GM12878 (cell line): ENCODE data around the gene UXS1. TPM values are rescaled to one million over a fixed set of nuclear protein-coding genes. Genes with fewer than 3 reads are reported as not detected.
A peak's percentile ranks its signal among the peaks of the same experiment; 100 is the strongest.

ENCODE experiments used
- ATAC-seq: fragments of 200-7000 bp; cut with Tn5 transposase; 3 replicates; pipeline ENCODE4 v1.9.1; 2020; ENCODE audit warnings: mild to moderate bottlenecking, moderate library complexity
- BruUV-seq: library from RNA; stranded (reverse); fragments of 400-500 nt; replicated peaks from 2 replicates; lab custom pipeline; 2021; lab: Mats Ljungman, UMichigan
- CTCF ChIA-PET: fragments of 300-600 bp; sonication (Branson Sonifier 250); formaldehyde crosslinking; extraction: SDS; loops from one replicate; lab custom pipeline; 2021; ENCODE audit warnings: inconsistent platforms; lab: Yijun Ruan, JAX
- POLR2A ChIA-PET: fragments of 350-600 bp; formaldehyde crosslinking; extraction: SDS; loops from one replicate; lab custom pipeline; 2021; ENCODE audit warnings: inconsistent platforms; lab: Charles Lee
- RAD21 ChIA-PET: fragments of 300-600 bp; sonication (Branson Sonifier 250); formaldehyde crosslinking; loops from one replicate; lab custom pipeline; 2023; ENCODE audit warnings: antibody characterized with exemption; ENCODE audit not compliant: unreplicated experiment; lab: Charles Lee
- SMC1A ChIA-PET: fragments of 300-600 bp; sonication (Branson Sonifier 250); formaldehyde crosslinking; loops from one replicate; lab custom pipeline; 2023; ENCODE audit not compliant: unreplicated experiment, uncharacterized antibody; lab: Charles Lee
- DNase-seq: peaks from one replicate; pipeline ENCODE4 v3.0.0-alpha.2; 2011; ENCODE audit warnings: low read depth, low spot score
- FAIRE-seq: peaks from 3 replicates; lab custom pipeline; 2011; peaks lifted over from hg19 to GRCh38; lab: Jason Lieb, UNC
- H2AFZ ChIP-seq: 2 replicates; pipeline ENCODE4 v1.6.0; 2011; ENCODE audit warnings: low read depth, low read length, control low read depth; ENCODE audit not compliant: control insufficient read depth
- H3K27ac ChIP-seq: 2 replicates; pipeline ENCODE4 v1.5.1; 2011; ENCODE audit warnings: control low read depth; ENCODE audit not compliant: control insufficient read depth, insufficient read depth
- H3K27me3 ChIP-seq, 2 experiments: replicated peaks in 1 of 2; 2 replicates each; pipeline versions ENCODE4 v1.6.0 to v1.6.1; 2011; ENCODE audit warnings: low read length in 1 of 2; ENCODE audit not compliant: control insufficient read depth in 2 of 2, insufficient read depth in 2 of 2
- H3K36me3 ChIP-seq, 2 experiments: 2 replicates each; pipeline ENCODE4 v1.5.1; 2011; ENCODE audit warnings: low read length in 1 of 2; ENCODE audit not compliant: control insufficient read depth in 2 of 2, insufficient read depth in 2 of 2
- H3K4me1 ChIP-seq: 2 replicates; pipeline ENCODE4 v1.6.1; 2011; ENCODE audit warnings: mild to moderate bottlenecking, low read length, moderate library complexity, mixed read lengths; ENCODE audit not compliant: control insufficient read depth, insufficient read depth
- H3K4me2 ChIP-seq: 2 replicates; pipeline ENCODE4 v1.6.0; 2011; ENCODE audit warnings: control low read depth; ENCODE audit not compliant: control insufficient read depth, insufficient read depth
- H3K4me3 ChIP-seq: fragments of 200-600 bp; sonication (generic); 2 replicates; pipeline ENCODE4 v1.5.1; 2016
- H3K79me2 ChIP-seq: 2 replicates; pipeline ENCODE4 v1.6.0; 2011; ENCODE audit warnings: low read length; ENCODE audit not compliant: control insufficient read depth, insufficient read depth
- H3K9ac ChIP-seq: 2 replicates; pipeline ENCODE4 v1.8.0; 2011; ENCODE audit warnings: low read length, control low read depth, mixed read lengths; ENCODE audit not compliant: control insufficient read depth, insufficient read depth
- H3K9me3 ChIP-seq: replicated peaks from 3 replicates; pipeline ENCODE4 v1.5.1; 2011; ENCODE audit warnings: mild to moderate bottlenecking, low read length; ENCODE audit not compliant: control insufficient read depth, insufficient read depth
- H4K20me1 ChIP-seq: 2 replicates; pipeline ENCODE4 v1.6.0; 2011; ENCODE audit not compliant: control insufficient read depth, insufficient read depth
- CBFB ChIP-seq: IDR thresholded peaks from 2 replicates; pipeline ENCODE4 v1.6.1; 2016; ENCODE audit warnings: antibody characterized with exemption, low read depth
- DPF2 ChIP-seq: fragments of 450-650 bp; IDR thresholded peaks from 2 replicates; pipeline ENCODE4 v1.6.1; 2017; ENCODE audit warnings: mild to moderate bottlenecking
- HCFC1 ChIP-seq: fragments of 150-350 bp; IDR thresholded peaks from 2 replicates; pipeline ENCODE4 v1.6.1; 2014; ENCODE audit warnings: low read length
- NFIC ChIP-seq: IDR thresholded peaks from 2 replicates; pipeline ENCODE4 v1.6.1; 2012; ENCODE audit warnings: low read depth, mild to moderate bottlenecking, inconsistent platforms, low read length, moderate library complexity
- PML ChIP-seq: IDR thresholded peaks from 2 replicates; pipeline ENCODE4 v1.6.1; 2012; ENCODE audit warnings: low read length, inconsistent platforms
- SUZ12 ChIP-seq: fragments of 200-600 bp; sonication (generic); IDR thresholded peaks from one replicate; pipeline ENCODE4 v1.6.1; 2018; ENCODE audit warnings: antibody characterized with exemption, mild to moderate bottlenecking; ENCODE audit not compliant: unreplicated experiment
- ZBED1 ChIP-seq: IDR thresholded peaks from 2 replicates; pipeline ENCODE4 v1.6.1; 2016; ENCODE audit warnings: borderline replicate concordance
- WGBS: methylation state at CpG from one replicate; pipeline ENCODE4 v1.1.6; 2016; ENCODE audit warnings: low lambda C conversion rate; ENCODE audit not compliant: insufficient replicate concordance, insufficient coverage; ENCODE audit errors: missing lambda C conversion rate; 5-methylcytosine and 5-hydroxymethylcytosine counted together
- in situ Hi-C: fragments of 300-500 bp; cut with MboI; formaldehyde crosslinking; loops from 9 replicates; pipeline ENCODE4 v1.14.3; 2018; ENCODE audit warnings: mixed read lengths
- intact Hi-C: fragments of 100-400 bp; cut with micrococcal nuclease; formaldehyde crosslinking; loops from one replicate; pipeline ENCODE4 v1.14.2; 2022; ENCODE audit not compliant: unreplicated experiment
- polyA plus RNA-seq, 11 experiments: library from polyadenylated mRNA; depleted of rRNA in 4 of 11; unstranded in 6 of 11; stranded (reverse) in 5 of 11; fragments of >200 nt; fragmentation: Nextera tagmentation in 4 of 11; fragmentation: Illumina TruSeq in 1 of 11; extraction: Ambion mirVana in 4 of 11; extraction: Trizol in 1 of 11; gene quantifications; 1 replicate in 1 of 11; 2 replicates in 10 of 11; pipeline versions ENCODE4 v1.2.1 to v1.2.3, GENCODE V29; 2011 to 2016; ENCODE audit warnings: inconsistent platforms in 2 of 11, missing spikeins in 2 of 11, low read depth in 1 of 11
- total RNA-seq, 4 experiments: library from RNA; depleted of rRNA in 3 of 4; stranded (reverse); fragments of >200 nt in 3 of 4; fragmentation: Illumina TruSeq in 1 of 4; extraction: Trizol in 1 of 4; gene quantifications; 2 replicates each; pipeline versions ENCODE4 v1.2.1 to v1.2.3, GENCODE V29; 2013 to 2021

Gene UXS1
- total and polyA plus RNA-seq, 10 of the 15 experiments (the other 5 are each of a cell fraction or from before 2014, with no cell fraction given): 6.0 to 25.4 (median 24.0) TPM

DNA sequence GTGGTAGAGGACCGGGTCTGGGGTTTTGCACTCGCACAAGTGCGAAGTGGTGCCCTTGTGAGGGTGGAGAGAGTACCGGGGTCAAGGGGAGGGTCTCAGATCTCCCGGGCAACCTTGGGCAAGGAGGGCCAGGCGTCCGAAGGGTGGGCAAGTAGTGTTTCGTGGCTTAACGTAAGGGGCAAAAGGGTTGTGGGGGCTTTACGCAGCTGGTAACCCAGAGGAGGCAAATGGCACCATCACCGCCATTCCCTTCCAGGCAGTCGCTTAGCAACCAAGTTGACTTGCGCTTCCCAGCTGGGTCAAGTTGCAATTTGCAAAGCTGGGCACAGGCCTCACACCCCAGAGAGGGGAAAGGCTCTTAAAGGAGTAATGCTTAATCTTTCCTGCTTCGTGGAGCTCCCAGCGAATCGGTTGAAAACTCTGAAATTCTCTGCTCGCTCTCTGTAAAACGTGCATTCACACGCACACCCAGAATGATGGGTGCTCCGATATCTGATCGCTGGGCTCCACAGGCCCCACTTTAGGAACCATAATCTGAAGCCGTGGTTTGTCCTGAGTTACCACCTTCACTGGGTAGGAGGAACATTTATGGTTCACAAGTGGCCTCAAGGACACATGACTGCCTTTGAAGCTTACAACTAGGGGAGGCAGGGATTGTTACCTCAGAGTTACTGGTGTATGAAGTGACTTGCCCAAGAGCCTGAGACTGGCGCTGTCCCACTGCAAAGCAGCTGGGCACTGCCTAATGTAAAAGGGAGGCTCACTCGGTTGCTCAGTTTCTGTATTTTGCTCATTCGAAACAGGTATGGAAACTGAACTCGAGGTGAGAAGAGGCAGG is 127.9 kb downstream of the UXS1 start:
- BruUV-seq: no TSS peak
- Histone ChIP-seq H3K27me3 (peaks cover 2 to 4% of the 10 kb centered on the region in 2 experiments), H3K4me1 (no peaks in the 10 kb centered on the region), H2AFZ (no peak overlapping the region), H3K4me3 (no peak overlapping the region), H3K4me2 (no peak overlapping the region), H3K9ac (no peak overlapping the region), H4K20me1 (no peaks in the 10 kb centered on the region), H3K9me3 (no peaks in the 10 kb centered on the region), H3K79me2 (no peaks in the 10 kb centered on the region), H3K36me3 (no peaks in the 10 kb centered on the region), H3K27ac (no peak overlapping the region)
- ChIA-PET SMC1A (no interaction called here), RAD21 (no interaction called here), CTCF (no interaction called here), POLR2A (no interaction called here)
- no peak for TF ChIP-seq DPF2
- no peak for TF ChIP-seq ZBED1
- no peak for TF ChIP-seq HCFC1
- no peak for TF ChIP-seq NFIC
- TF ChIP-seq CBFB: no peak
- DNase-seq: no peak
- in situ Hi-C loops (no loop called here), intact Hi-C loops (no loop called here)
- 60% methylated on average over 25 of the region's 26 CpGs for WGBS
- ATAC-seq: no peak
- no peak for FAIRE-seq

DNA sequence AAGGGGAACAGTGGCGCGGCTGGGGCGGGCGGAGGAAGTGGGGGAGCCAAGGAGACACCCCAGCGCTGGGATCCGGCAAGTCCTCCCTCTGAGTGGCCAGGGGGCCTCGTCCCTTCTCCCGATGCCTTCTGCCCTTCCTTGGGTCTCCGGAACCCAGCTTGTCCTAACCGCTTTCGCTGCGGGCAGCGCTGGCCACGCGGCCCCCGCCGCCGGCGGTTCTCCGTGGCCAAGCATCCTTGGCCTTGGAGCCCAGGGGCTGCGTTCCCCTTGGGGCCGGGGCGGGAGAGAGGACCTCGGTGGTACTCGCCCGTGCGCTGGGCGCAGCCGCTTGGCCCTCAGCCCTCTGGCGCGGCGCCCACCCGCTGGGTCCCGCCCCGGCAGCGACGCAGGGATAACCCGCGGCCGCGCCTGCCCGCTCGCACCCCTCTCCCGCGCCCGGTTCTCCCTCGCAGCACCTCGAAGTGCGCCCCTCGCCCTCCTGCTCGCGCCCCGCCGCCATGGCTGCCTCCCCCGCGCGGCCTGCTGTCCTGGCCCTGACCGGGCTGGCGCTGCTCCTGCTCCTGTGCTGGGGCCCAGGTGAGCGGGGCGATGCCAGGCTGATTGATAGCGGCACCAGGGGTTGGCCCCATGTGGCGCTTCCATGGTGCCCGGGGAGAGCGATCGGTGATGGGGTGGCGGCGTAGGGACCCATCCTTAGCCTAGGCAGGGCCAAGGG is 128.7 kb downstream of the UXS1 start:
- no peaks in the 10 kb centered on the region for H3K79me2 ChIP-seq
- WGBS: 40% methylated on average over 57 of the region's 68 CpGs
- H3K4me2 ChIP-seq: no peak overlapping the region
- H3K27ac ChIP-seq: no peak overlapping the region
- intact Hi-C loops: no loop called here
- no peak overlapping the region for H2AFZ ChIP-seq
- H3K9me3 ChIP-seq: no peaks in the 10 kb centered on the region
- no TSS peak for BruUV-seq
- POLR2A ChIA-PET: no interaction called here
- CTCF ChIA-PET: no interaction called here
- no peaks in the 10 kb centered on the region for H3K4me1 ChIP-seq
- SMC1A ChIA-PET: no interaction called here
- H3K9ac ChIP-seq: no peak overlapping the region
- TF ChIP-seq SUZ12 (peak; percentile 71), PML (no peak)
- RAD21 ChIA-PET: interaction anchor here (0.5 kb wide), 1 partner anchor 125 kb away, joined by 3 read pairs; no protein-coding TSS in a partner anchor
- H3K27me3 ChIP-seq: peaks cover 2 to 4% of the 10 kb centered on the region in 2 experiments
- H3K36me3 ChIP-seq: no peaks in the 10 kb centered on the region
- in situ Hi-C loops: no loop called here
- H3K4me3 ChIP-seq: no peak overlapping the region
- FAIRE-seq (no peak), DNase-seq (no peak), ATAC-seq (no peak)
- H4K20me1 ChIP-seq: no peaks in the 10 kb centered on the region
